Measurements from ENCODE around the gene KRTAP5-10. TPM values are rescaled to one million over a fixed set of nuclear protein-coding genes. Genes with fewer than 3 reads are reported as not detected.
"Not testable (repeated sequence)": the region's sequence is repeated elsewhere in the genome, so short reads cannot be mapped to it uniquely, and the experiment has no call there.

Gene KRTAP5-10
- under 1 TPM; 0.23 to 0.39 (median 0.31) TPM for polyA plus RNA-seq (ENCODE audit: insufficient read length in 4 of 4)

GRCh38 chr11:71565263-71565662 is at the start of gene KRTAP5-10:
Gene KRTAP5-10, plus strand, starts transcription at chr11:71565563. Its CDS starts 25 bp downstream, at chr11:71565588.
- DNase-seq (ENCODE audit: low read depth in 4 of 4, low spot score in 2 of 4): no peak

DNA sequence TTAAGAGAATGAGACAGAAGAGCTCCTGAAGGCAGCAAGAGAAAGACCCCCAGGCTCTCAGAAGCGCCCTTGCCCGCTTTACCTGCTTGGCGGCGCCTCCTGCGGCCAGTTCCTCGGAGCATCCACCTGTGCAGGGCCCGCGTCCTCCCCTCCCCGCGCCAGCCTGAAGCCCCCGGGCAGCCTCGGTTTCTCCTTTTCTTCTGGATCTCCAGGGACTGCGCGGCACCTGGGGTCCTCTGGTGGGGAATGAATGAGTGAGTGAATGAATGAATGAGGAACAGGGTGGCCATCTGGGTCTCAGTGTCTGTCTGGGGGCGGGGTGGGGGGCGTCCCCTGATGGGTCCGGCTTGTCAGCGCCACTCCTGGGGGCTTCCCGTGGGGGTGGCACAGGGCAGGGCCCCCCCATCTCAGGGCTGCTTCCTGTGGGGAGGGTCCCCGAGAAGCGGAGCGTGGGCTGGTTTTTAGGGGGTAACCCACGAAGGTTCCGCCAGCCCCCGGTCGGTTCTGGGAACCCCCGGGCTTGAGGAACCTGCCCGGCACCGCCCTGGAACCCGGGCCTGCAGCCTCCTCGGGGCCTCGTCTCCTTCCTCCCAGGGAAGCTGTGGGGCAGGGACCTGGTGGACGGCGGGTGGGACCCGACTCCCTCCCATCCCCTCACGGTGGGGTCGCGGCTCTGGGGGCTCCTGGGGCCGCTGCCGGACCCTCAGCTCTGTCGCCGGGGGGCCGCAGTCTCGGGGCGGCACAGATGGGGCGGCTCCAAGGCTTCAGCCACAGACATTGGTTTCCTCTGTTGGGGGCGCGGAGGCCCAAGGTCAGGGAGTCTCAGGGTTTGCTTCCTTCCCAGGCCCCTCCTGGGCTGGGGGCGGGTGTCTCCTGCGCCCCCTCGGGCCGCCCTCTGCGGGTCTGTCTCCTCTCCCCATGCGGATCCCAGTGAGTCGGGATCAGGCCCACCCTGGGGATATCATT is 46.6 kb upstream of the KRTAP5-10 start:
- DNase-seq (ENCODE audit: low read depth in 4 of 4, low spot score in 2 of 4): no peak

DNA sequence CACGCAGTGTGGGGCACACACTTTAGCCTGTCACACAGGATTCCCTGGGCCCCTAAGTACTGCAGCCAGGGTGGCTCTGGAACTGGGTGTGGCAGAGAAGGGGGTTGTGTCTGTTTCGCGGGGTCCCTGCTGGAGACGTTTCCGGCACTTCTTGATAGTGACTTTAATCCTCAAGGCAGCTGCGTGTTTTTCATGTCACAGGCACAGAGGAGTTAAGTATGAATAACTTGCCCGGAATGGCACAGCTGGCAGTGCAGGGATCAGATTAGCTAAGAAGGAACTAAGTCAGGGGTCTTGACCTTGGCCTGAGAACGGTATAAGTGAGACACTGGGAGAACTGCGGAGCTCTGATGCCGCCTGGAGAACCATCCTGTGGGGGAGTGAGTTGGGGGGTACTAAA is 45.8 kb upstream of the KRTAP5-10 start:
- DNase-seq (ENCODE audit: low read depth in 4 of 4, low spot score in 2 of 4): no peak

DNA sequence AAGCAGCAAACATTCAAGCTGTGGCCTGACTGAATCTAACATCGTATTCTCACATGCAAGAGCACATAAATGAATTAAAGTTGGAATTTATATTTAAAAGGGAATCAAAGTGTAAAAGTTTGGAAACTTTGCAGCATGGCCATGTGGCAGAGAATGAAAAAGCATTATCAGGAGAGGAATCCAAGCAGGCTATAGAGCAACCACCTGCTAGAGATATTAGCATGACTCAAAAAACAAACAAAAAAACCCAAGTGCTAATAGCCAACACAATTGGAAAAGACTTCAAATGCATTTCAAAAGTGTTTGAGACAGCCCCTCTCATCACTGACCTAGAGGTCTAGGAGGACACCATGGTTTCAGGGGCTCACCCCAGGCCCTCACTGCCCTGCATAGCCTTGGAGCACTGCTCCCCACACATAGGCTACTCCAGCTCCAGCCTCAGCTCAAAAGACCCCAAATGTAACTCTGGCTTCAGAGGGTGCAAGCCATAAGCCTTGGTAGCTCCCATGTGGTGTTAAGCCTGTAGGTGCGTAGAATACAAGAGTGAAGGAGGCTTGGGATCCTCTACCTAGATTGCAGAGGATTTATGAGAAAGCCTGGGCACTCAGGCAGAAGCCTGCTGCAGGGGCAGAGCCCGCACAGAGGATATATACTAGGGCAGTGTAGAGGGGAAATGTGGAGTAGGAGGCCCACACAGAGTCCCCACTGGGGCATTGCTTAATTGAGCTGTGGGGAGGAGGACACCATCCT is 40.0 kb upstream of the KRTAP5-10 start:
- no peak for DNase-seq (ENCODE audit: low read depth in 4 of 4, low spot score in 2 of 4)

- DNase-seq (ENCODE audit: low read depth in 4 of 4, low spot score in 2 of 4): no peak
These were observed 39.3 kb upstream of the KRTAP5-10 start for GRCh38 chr11:71525938-71526495.

GRCh38 chr11:71526796-71527575 is 38.4 kb upstream of the KRTAP5-10 start, which contains the start of gene KRTAP5-7:
Gene KRTAP5-7, plus strand, starts transcription at chr11:71527267. Its CDS starts 34 bp downstream, at chr11:71527301.
- DNase-seq (ENCODE audit: low read depth in 4 of 4, low spot score in 2 of 4): not testable (repeated sequence)

DNA sequence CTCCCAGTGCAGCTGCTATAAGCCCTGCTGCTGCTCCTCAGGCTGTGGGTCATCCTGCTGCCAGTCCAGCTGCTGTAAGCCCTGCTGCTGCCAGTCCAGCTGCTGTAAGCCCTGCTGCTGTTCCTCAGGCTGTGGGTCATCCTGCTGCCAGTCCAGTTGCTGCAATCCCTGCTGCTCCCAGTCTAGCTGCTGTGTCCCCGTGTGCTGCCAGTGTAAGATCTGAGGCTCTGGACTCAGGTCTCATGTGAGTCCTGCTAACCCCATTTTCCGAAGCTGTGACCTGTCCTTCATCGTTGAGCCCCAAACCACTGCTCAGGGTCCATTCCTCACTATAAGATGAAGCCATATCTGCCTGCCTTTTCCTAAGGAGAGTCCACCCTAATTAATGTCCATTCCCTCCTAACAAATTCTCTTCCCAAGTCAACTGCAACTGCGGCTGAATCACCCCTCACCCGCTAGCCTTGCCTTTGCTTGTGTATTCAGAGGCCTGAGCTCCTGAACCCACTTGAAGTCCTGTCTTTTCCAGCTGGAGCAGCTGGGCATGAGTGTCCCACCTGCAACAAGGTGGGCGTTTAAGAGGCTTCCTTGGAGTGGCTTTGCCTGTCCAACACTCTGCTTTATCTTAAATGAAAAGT is 37.7 kb upstream of the KRTAP5-10 start:
- DNase-seq (ENCODE audit: low read depth in 4 of 4, low spot score in 2 of 4): no peak

- DNase-seq (ENCODE audit: low read depth in 4 of 4, low spot score in 2 of 4): no peak
These were observed 34.8 kb upstream of the KRTAP5-10 start for GRCh38 chr11:71530602-71531001.

DNA sequence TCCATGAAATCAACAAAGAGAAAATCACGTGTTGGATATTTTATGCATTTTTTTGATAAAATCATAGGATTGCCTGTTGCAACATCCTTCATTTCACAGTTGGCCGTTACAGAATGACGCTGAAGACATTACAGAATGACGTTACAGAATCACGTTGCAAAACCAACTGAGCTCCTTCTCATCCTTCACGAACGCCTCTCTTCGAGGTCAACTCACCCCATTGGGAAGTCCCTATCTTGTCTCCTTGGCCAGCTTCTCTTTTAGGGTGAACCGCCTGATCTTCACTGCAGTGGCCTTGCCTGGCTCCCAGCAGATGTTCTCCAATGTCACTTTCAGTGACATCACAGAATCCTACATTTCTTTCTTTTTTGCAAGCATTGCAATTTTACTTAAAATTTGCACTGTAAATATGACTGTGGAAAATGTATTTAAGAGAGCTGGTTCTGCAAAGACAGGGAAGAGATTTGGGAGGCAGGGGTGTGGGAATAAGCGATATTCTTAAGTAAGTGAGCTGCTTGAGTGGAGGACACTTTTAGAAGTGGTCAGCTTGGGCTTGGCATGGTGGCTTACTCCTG is 33.2 kb upstream of the KRTAP5-10 start:
- no peak for DNase-seq (ENCODE audit: low read depth in 4 of 4, low spot score in 2 of 4)

GRCh38 chr11:71534711-71535608 is 30.4 kb upstream of the KRTAP5-10 start:
- not testable (repeated sequence) for DNase-seq (ENCODE audit: low read depth in 4 of 4, low spot score in 2 of 4)

DNA sequence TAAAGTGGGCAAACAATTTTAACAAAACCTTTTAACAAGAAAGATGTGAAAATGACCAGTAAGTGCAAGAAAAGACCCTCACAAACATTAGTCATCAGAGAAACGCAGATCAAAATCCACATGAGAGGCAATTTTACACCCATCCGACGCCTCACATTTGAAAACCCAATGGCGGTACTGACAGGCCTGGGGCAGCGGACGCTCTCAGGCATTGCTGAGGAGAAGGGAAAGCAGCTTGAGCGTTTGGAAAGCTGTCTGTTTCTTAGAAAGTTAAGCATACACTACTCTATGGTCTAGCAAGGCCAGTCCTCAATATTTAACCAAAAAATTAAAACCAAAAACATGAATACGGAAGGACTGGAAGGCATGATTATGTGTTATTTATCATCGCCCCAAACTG is 29.5 kb upstream of the KRTAP5-10 start:
- no peak for DNase-seq (ENCODE audit: low read depth in 4 of 4, low spot score in 2 of 4)

- no peak for DNase-seq (ENCODE audit: low read depth in 4 of 4, low spot score in 2 of 4)
These were observed 27.8 kb upstream of the KRTAP5-10 start for GRCh38 chr11:71537537-71537936.

- not testable (repeated sequence) for DNase-seq (ENCODE audit: low read depth in 4 of 4, low spot score in 2 of 4)
These were observed 27.2 kb upstream of the KRTAP5-10 start, which contains the start of gene KRTAP5-8 for GRCh38 chr11:71537977-71538665. Gene KRTAP5-8, plus strand, starts transcription at chr11:71538025. Its CDS starts 31 bp downstream, at chr11:71538056.

DNA sequence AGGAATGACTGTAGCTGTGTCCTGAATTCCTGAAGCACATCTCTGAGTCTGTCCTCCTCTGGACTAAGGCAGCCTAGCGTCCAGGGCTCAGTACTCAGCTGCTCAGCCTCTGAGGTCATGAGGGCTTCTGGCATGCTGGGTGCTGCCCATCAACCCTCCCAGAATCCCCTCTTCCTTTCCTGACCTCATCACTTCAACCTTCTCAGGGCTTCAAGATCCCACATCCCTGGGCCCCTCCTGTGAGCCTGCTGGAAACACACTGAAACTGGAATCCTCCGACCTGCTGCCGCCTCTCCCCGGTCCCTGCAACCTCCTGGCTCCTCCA is 26.7 kb upstream of the KRTAP5-10 start:
- no peak for DNase-seq (ENCODE audit: low read depth in 4 of 4, low spot score in 2 of 4)

DNA sequence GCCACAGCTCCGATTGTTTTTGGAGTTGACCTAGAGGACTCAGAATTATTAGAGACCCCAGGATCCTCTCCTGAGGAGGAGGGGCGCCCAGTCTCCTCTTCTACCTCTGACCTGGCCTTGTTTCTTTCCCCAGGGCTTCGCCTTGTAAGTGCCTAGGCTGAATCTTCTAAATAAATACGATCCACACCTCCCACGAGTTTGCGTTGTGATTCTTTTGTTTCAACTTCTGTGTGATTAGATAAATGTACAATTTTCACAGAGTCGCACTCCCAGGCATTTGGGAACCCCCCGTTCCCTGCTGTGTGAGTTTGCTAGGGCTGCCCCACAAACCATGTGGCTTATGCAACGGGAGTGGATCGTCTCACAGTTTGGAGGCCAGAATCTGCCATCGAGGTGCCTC is 26.3 kb upstream of the KRTAP5-10 start:
- DNase-seq (ENCODE audit: low read depth in 4 of 4, low spot score in 2 of 4): no peak

DNA sequence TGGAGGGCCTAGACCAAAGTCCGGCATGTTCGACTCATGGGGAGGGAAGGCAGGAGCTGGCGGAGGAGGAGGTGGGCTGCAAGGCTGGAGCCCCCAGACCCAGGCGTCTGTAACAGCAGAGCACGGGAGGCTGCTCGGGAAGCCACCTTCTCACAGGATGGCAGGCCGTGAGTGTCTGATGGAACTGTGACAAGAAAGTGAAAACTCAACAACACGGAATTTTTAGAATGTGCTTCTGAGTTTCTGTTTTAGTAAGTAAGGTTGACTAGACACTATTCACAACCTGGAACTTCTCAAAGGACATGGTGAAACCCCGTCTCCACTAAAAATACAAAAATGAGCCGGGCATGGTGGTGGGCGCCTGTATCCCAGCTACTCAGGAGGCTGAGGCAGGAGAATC is 25.4 kb upstream of the KRTAP5-10 start:
- DNase-seq (ENCODE audit: low read depth in 4 of 4, low spot score in 2 of 4): not testable (repeated sequence)

DNA sequence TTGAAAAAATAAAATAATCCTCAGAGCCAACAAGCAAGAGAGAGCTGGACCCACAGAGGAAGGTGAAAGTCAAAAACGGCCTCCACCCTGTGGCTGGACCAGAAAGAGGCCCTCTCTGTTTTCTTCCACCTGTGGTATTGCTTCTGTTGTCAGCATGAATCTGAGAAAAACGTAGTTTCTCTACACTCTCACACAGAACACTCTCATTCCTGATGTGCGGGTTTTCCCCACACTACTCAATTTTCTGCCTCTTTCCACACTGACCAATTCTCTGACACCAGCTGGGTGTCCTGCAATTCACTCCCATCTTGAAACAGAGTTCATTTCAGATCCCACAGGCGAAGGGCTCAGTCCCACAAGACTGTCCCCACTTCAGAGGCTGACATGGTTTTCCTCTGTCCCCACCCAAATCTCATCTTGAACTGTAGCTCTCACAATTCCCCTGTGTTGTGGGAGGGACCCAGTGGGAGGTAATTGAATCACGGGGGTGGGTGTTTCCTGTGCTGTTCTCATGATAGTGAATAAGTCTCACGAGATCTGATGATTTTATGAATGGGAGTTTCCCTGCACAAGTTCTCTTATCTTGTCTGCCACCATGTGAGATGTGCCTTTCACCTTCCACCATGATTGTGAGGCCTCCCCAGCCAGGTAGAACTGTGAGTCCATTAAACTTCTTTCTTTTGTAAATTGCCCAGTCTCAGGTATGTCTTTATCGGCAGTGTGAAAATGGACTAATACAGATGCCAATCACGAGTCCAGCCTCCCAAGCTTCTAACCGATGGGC is 24.6 kb upstream of the KRTAP5-10 start:
- DNase-seq (ENCODE audit: low read depth in 4 of 4, low spot score in 2 of 4): not testable (repeated sequence)
